Mucosa of stomach (tissue), 1 donor: Measurements from ENCODE around the gene PPP1R37.

Experiments used
- H3K27me3 ChIP-seq: one replicate; pipeline ENCODE4 v1.7.0; 2013; ENCODE audit warnings: mild to moderate bottlenecking, low read length; ENCODE audit not compliant: control insufficient read depth, insufficient read depth
- H3K36me3 ChIP-seq: one replicate; pipeline ENCODE4 v1.7.0; 2013; ENCODE audit warnings: low read length; ENCODE audit not compliant: control insufficient read depth, insufficient read depth
- H3K4me1 ChIP-seq: one replicate; pipeline ENCODE4 v1.7.0; 2013; ENCODE audit warnings: mild to moderate bottlenecking, low read length; ENCODE audit not compliant: control insufficient read depth, insufficient read depth
- H3K4me3 ChIP-seq: one replicate; pipeline ENCODE4 v1.7.0; 2013; ENCODE audit warnings: low read length
- H3K9ac ChIP-seq: one replicate; pipeline ENCODE4 v1.7.0; 2013; ENCODE audit warnings: mild to moderate bottlenecking, low read length, moderate library complexity
- H3K9me3 ChIP-seq: one replicate; pipeline ENCODE4 v1.7.0; 2013; ENCODE audit warnings: mild to moderate bottlenecking, low read length, moderate library complexity; ENCODE audit not compliant: control insufficient read depth
- donor health status: Pancreatic carcinoma.

PPP1R37 gene

DNA sequence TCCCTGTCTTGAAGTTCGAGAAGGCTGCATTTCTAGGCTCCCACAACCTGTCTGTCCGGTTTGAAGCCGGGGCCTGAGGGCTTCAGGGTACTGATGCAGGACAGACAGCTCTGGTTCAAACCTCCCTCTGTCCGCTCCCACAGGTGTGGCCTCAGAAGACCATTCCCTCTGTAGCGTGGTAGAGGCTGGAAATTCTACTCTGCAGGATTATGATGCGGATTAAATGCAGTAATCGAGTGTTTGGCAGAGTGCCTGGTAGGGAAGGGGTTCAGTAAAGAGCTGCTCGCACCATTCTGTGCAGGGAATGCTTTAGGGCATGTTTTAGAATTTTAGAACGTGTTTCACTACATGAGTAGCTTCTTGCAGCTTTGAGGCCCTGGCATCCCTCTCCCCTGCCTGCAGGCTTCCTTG is 30.5 kb downstream of the PPP1R37 start:
- Histone ChIP-seq H3K9me3 (no peaks in the 10 kb centered on the region), H3K9ac (no peak overlapping the region), H3K27me3 (no peaks in the 10 kb centered on the region), H3K4me3 (no peak overlapping the region), H3K36me3 (no peaks in the 10 kb centered on the region), H3K4me1 (peaks cover 59% of the 10 kb centered on the region)

- Histone ChIP-seq H3K9ac (peak overlapping the region; percentile 27), H3K4me1 (peaks cover 54% of the 10 kb centered on the region), H3K9me3 (no peaks in the 10 kb centered on the region), H3K4me3 (no peak overlapping the region), H3K27me3 (no peaks in the 10 kb centered on the region), H3K36me3 (no peaks in the 10 kb centered on the region)
Measured at GRCh38 chr19:45124021-45124420, 31.0 kb downstream of the PPP1R37 start.

DNA sequence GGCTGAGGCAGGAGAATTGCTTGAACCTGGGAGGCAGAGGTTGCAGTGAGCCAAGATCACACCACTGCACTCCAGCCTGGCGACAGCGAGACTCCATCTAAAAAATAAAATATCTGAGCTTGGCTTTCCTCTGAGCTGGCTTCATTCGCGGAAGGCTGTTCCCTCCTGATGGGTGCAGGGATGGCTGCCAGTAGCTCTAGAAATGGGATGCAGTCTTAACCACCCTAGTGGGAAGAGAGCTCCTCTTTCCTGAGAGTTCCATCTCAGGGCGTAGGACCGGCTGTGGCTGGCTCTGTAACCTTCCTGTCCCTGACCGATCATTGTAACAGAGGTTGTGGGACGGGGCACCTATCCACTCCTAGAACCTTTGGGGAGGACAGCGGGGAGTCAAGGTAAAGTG is 32.4 kb downstream of the PPP1R37 start:
- Histone ChIP-seq H3K9ac (no peak overlapping the region), H3K27me3 (no peaks in the 10 kb centered on the region), H3K9me3 (no peaks in the 10 kb centered on the region), H3K4me3 (no peak overlapping the region), H3K36me3 (no peaks in the 10 kb centered on the region), H3K4me1 (peaks cover 45% of the 10 kb centered on the region)

GRCh38 chr19:45125975-45126493 is 33.1 kb downstream of the PPP1R37 start:
- H3K27me3 ChIP-seq = no peaks in the 10 kb centered on the region

DNA sequence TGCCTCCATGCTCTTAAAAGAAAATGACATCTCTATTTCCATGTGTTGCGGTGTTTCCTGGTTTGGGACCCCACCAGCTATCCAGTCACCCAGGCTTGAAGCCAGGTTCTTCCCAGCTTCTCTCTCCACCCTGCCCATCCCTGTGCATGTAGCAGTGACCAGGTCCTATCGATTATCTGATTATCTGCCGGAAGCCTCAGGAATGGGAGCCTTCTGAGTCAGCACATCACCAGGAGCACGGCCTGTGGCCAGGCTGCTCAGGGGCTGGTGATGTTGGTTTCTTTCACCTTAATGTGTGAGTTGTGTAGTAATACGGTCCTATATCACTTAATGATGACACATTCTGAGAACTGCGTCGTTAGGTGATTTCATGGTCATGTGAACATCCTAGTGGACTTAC is 33.7 kb downstream of the PPP1R37 start:
- no peak overlapping the region for H3K4me3 ChIP-seq
- no peaks in the 10 kb centered on the region for H3K9me3 ChIP-seq
- H3K36me3 ChIP-seq = no peaks in the 10 kb centered on the region
- H3K4me1 ChIP-seq = peaks cover 42% of the 10 kb centered on the region
- H3K27me3 ChIP-seq = no peaks in the 10 kb centered on the region
- no peak overlapping the region for H3K9ac ChIP-seq

More at GRCh38 chr19:45125975-45126493, 33.1 kb downstream of the PPP1R37 start:
- Histone ChIP-seq H3K9ac (no peak overlapping the region), H3K9me3 (no peaks in the 10 kb centered on the region), H3K4me3 (no peak overlapping the region), H3K36me3 (no peaks in the 10 kb centered on the region), H3K4me1 (peaks cover 48% of the 10 kb centered on the region)

DNA sequence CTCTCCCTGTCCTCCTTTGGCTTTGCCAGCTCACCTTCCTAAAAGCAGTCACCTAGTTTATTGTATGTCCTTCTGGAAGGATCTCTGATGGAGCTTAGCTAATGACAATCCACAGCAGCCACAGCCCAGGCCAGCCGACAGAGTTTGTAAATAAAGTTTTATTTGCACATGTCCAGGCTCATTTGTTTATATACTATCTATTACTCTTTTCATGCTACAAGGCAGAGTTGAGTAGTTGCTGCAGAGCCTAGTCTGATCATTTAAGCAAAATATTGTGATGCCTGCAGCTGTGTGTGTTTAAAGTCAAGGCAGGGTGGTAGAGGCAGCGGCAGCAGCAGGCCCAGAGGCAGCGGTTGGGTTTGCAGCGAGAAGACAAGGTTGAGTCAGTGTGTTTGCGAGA is 35.2 kb downstream of the PPP1R37 start:
- no peak overlapping the region for H3K9ac ChIP-seq
- H3K4me3 ChIP-seq = no peak overlapping the region
- H3K9me3 ChIP-seq = no peaks in the 10 kb centered on the region
- H3K36me3 ChIP-seq = no peaks in the 10 kb centered on the region
- H3K4me1 ChIP-seq = peaks cover 29% of the 10 kb centered on the region
- no peaks in the 10 kb centered on the region for H3K27me3 ChIP-seq

- H3K36me3 ChIP-seq = no peaks in the 10 kb centered on the region
- peaks cover 22% of the 10 kb centered on the region for H3K4me1 ChIP-seq
- H3K9me3 ChIP-seq = no peaks in the 10 kb centered on the region
- no peaks in the 10 kb centered on the region for H3K27me3 ChIP-seq
- no peak overlapping the region for H3K4me3 ChIP-seq
- H3K9ac ChIP-seq = no peak overlapping the region
Measured at GRCh38 chr19:45128806-45129205, 35.8 kb downstream of the PPP1R37 start.

DNA sequence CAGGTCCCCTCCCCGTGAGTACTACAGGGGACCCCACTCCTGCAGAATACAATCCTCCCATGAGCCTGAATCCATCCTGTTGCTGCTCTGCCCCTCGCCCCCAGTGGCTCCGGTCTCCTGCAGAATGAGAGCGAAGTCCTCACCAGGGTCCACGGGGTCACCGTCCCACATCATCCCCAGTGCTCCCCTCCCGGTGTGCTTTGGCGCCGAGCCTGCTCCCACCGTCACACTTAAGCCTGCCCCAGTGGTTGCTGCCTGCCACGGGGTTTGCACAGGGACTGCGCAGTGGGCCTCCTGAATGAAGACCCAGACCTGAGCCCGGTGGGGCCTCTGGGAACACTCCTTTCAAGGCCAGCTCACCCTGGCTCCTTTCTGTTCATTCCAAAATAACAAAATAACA is 37.3 kb downstream of the PPP1R37 start:
- Histone ChIP-seq H3K4me3 (no peak overlapping the region), H3K9me3 (no peaks in the 10 kb centered on the region), H3K4me1 (peaks cover 17% of the 10 kb centered on the region), H3K27me3 (no peaks in the 10 kb centered on the region), H3K36me3 (no peaks in the 10 kb centered on the region), H3K9ac (no peak overlapping the region)

GRCh38 chr19:45130888-45131615 is 38.1 kb downstream of the PPP1R37 start:
- H3K27me3 ChIP-seq = no peaks in the 10 kb centered on the region
- no peak overlapping the region for H3K9ac ChIP-seq
- H3K9me3 ChIP-seq = no peaks in the 10 kb centered on the region
- H3K36me3 ChIP-seq = no peaks in the 10 kb centered on the region
- H3K4me1 ChIP-seq = peaks cover 10% of the 10 kb centered on the region
- H3K4me3 ChIP-seq = no peak overlapping the region

- Histone ChIP-seq H3K36me3 (no peaks in the 10 kb centered on the region), H3K9me3 (no peaks in the 10 kb centered on the region), H3K9ac (no peak overlapping the region), H3K4me3 (no peak overlapping the region), H3K4me1 (peaks cover 12% of the 10 kb centered on the region), H3K27me3 (no peaks in the 10 kb centered on the region)
Measured at GRCh38 chr19:45133661-45134060, 40.7 kb downstream of the PPP1R37 start.

DNA sequence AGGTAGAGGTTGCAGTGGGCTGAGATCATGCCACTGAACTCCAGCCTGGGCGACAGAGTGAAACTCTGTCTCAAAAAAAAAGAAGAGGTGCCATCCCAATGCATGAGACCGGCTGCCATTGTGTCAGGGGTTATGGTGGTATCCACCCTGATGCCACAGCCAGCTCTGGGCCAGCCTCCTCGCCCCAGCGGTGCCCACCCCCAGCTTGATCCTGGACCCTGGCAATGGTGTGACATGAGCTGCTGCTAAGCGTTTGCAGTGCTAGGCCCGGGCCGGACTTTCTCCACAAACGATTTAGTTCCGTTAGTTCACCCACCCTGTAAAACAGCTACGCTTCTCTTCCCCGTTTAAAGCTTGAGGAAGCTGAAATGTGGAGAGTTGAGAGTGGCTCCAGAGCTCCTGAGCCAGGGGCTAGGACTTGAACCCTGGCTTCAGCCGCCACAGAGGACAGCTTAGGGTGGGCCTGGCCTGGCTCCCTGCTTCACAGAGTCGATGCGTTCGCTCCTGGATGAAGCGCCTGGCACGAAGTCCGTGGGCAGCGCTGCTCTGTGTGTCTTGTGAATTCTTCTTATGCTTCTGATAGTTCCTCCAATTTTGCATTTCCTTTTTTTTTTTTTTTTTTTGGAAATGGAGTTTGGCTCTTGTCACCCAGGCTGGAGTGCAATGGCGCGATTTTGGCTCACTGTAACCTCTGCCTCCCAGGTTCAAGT is 42.4 kb downstream of the PPP1R37 start:
- H3K4me3 ChIP-seq = no peak overlapping the region
- H3K9ac ChIP-seq = no peak overlapping the region

GRCh38 chr19:45136507-45137178 is 43.7 kb downstream of the PPP1R37 start:
- Histone ChIP-seq H3K4me1 (peaks cover 5% of the 10 kb centered on the region), H3K27me3 (no peaks in the 10 kb centered on the region), H3K9me3 (no peaks in the 10 kb centered on the region), H3K9ac (no peak overlapping the region), H3K36me3 (peaks cover 4% of the 10 kb centered on the region), H3K4me3 (no peak overlapping the region)

More for the DNA sequence above, 42.4 kb downstream of the PPP1R37 start:
- no peaks in the 10 kb centered on the region for H3K9me3 ChIP-seq
- no peaks in the 10 kb centered on the region for H3K36me3 ChIP-seq
- no peaks in the 10 kb centered on the region for H3K27me3 ChIP-seq
- peaks cover 11% of the 10 kb centered on the region for H3K4me1 ChIP-seq
